Effector CD4-positive, alpha-beta T cell (primary cell): Measurements from ENCODE around the gene CCDC97.
A peak's percentile ranks its signal among the peaks of the same experiment; 100 is the strongest.
"Not testable (repeated sequence)": the region's sequence is repeated elsewhere in the genome, so short reads cannot be mapped to it uniquely, and the experiment has no call there.

Experiments used
- DNase-seq: peaks from one replicate; pipeline ENCODE4 v3.0.0-alpha.2; 2020
- total RNA-seq: gene quantifications from one replicate; lab custom pipeline; 2026; lab: John Stamatoyannopoulos, UW

Gene CCDC97
- 22.7 reads per million, percentile 49 among the genes with 10 or more reads in this experiment for total RNA-seq

DNA sequence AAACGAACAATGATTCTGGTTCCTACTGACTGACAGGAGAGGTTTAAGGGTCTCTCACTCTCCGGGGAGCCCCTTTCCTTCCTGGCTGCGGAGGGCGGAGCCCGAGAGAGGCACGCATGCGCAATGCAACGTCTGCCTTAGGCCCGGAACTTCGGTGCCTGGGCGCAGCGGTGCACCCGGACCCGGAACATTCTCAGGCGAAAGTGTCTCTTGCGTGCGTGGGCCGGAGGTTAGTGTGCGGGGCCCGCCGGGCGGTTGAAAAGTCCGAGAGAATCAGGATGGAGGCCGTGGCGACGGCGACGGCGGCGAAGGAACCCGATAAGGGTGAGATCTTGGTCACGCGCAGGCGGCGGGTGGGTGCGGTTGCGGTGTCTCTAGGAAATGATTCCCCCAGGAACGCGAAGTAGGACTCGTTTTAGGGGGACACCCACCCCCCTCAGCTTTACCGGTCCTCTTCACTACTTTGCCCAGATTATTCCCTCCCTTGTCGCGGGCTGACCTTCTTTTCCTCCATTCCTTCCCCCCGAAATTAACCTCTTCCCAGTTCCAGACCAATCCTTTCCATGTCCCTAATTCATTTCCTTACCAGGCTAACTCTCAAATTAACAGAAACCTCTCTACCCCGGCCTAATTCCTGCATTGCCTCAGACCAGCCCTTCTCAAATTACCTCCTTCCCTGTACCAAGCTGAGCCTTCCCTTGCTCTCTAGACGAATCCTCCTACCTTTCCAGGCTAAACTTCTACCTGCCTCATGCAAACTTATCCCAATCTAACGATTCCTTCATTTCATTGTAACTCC lies at the start of gene CCDC97:
Gene CCDC97, plus strand, starts transcription at position 140 of the 799 bp plus-strand sequence. Its CDS starts 139 bp downstream, at position 279.
- DNase-seq: peak; percentile 83

DNA sequence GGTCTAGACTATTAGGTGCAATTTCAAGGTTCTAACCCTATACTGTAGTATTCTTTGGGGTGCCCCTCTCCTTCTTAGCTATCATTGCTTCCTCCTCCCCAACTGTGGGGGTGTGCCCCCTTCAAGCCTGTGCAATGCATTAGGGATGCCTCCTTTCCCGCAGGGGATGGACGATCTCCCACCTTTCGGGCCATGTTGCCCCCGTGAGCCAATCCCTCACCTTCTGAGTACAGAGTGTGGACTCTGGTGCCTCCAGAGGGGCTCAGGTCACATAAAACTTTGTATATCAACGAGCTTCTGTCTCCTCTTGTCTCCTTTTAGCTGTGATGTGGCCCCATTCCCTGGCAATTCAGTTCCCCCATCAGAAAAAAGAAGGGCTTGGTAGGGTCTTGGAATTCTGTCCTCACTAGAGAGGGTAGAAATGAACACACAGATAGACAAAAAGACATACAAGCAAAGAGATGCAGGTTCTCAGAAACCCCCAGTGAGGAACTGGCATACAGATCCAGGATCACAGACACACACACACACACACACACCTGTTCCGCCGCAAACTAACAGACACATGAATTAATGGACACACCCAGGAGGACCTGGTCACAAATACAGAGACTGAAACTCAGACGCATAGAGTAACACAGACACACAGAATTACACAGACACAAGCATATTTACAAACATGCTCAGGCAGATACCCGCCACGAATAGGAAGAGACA lies 48.3 kb upstream of the CCDC97 start:
- DNase-seq: peak; percentile 15

DNA sequence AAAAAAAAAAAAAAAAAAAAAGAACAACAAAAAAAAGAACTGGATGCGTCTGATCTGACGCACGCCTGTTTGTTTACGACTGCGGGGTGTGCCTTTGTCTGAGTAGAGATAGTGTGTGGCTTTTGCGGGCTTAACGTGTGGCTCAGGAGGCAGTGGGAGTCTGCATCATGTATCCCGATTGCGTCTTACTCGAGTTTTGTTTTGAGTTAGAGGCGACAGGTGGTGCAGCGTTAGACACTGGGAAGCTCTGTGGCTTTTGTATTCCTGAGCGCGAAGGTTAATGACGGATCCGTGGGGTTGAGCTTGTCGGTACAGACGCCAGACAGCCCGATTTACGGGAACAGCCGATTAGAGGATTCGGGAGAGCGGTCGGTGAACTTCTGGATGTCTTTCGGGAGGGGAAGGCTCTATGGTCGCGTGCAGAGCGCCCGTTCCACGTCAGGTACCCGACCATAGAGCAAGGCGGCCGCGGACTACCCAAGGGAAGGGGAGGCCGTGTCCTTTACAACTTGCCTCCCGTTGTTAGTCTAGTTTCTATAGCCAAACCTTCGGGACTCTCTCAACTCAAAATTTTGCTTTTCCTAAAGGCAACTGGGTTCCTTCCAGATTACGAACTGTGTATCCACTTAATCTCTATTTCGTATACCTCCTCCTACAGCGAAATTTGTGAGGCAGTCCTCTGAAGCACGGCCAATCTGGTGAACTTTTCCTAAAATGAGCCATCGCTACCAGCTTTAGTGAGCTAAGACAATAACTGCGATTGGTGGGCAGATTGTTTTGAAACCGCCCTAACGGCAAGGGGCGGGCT lies 46.7 kb upstream of the CCDC97 start:
- DNase-seq: peak; percentile 89

DNA sequence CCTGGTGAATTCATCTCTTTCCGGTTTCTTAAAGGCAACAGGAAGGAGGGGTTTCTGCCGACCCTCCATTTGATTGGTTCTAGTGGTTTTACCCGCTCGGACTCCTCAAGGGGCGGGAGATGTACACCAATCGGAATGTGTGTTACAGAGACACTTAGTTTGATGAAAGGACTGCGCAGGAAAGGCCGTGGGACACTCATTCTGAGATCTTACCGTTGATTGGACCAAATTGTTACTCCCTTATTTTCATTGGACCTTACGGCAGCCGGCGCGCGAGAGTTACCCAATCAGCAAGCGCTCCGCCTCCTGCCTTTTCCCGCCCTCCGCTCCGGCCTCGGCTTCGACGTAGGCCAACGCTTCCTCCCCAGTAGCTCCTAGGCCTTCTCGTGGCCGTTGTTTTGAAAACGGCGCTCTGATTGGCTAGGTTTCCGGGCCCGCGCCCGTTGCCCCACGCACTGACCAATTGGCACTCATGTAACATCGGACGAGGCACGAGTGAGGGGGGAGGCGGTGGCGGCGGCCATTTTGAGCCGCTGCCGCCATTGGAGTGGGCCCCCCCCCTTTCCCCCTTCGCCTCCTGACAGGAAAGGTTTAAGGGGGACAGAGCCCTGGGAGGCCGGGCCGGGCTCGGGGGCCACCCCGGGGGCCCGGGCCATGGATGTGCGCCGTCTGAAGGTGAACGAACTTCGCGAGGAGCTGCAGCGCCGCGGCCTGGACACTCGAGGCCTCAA lies 46.0 kb upstream of the CCDC97 start, which contains the start of gene HNRNPUL1:
Gene HNRNPUL1, plus strand, starts transcription at position 523 of the 731 bp plus-strand sequence. Its CDS starts 132 bp downstream, at position 655.
- DNase-seq: peak; percentile 100

DNA sequence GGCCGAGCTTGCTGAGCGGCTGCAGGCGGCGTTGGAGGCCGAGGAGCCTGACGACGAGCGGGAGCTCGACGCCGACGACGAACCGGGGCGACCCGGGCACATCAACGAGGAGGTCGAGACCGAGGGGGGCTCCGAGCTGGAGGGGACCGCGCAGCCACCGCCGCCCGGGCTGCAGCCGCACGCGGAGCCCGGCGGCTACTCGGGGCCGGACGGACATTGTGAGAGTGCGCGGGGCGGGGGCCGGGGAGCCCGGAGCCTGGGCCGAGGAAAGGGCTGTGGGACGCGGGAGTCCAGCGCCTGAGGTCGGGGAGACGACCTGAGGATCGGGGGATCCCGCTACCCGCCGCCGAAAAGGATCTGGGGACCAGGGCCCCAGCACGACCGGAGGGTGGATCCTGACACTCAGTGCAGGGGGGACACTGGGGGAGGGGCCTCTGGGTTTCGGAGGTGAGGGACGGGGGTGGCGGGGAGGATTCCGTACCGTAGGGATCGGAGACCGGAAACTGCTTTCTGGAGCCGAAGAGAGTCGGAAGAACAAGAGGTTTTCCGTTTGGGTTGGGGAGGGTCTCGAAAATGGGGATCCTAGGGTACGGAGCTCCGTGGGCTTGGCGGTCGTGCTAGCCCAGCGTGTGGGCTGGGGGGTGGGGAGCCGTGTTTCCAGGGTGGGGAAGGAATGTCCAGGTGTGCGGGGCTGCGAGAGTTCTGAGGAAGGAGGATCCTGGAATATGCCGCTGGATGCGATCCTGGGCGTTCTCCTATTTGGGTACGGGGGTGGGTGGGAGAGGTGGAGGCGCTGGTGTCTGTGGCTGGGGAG lies 45.2 kb upstream of the CCDC97 start:
- peak; percentile 33 for DNase-seq

DNA sequence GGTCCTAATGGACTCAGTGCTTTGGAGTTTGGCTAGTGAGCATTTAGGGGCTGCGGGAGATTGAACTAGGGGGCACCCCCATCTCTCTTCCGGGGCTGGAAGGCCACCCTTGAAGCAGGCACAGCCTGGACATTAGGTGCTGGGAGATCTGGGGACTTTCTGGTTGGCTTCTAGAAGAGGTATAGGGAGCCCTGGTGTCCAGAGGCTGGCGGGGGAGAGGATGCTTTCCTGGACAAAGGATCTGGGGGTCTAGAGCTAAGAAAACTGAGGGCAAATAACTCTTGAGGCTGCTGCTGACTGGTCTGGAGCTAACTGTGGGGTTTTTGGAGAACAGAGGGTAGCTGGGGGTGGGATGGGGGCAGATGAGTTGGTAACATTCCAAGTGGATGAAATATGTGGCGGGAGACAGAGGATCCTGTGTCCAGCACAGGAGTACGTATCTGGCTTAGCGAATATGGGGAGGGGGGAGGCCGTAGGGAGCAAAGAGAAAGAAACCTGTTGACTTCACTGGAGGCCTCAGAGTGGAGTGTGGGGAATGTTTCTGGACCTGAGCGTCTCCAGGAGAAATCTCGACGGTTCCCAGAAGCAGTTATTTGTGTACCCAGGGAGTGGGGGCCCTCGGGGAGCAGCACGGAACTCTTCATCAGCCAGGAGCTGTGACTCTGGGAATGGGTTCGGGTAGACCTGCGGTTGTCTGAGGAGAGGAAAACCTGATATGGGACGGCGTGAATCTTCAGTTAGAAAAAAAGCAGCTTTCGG lies 44.4 kb upstream of the CCDC97 start:
- no peak for DNase-seq

DNA sequence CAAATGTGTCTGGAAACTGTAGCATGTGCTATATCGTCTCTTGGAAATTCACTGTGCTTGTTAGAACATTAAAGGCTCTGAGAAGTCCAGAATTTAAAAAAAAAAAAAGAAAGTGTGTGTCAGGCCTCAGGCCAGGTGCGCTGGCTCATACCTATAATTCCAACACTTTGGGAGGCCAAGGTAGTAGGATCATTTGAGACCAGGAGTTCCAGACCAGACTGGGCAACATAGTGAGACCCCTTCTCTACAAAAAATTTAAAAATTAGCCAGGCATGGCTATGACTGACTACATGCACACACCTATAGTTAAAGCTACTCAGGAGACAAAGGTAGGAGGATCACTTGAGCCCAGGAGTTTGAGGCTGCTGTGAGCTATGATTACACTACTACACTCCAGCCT lies 40.9 kb upstream of the CCDC97 start:
- no peak for DNase-seq

DNA sequence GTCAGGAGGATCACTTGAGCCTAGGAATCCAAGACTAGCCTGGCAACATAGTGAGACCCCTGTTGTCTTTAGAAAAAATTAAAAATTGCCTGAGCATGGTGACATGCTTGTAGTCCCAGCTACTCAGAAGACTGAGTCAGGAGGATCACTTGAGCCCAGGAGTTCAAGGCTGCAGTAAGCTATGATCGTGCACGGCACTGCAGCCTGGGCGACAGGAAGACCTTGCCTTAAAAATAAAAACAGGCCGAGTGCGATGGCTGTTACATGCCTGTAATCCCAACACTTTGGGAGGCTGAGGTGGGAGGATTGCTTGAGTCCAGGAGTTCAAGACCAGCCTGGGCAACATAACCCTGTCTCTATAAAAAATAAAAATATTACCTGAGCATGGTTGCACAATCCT lies 40.4 kb upstream of the CCDC97 start:
- no peak for DNase-seq

DNA sequence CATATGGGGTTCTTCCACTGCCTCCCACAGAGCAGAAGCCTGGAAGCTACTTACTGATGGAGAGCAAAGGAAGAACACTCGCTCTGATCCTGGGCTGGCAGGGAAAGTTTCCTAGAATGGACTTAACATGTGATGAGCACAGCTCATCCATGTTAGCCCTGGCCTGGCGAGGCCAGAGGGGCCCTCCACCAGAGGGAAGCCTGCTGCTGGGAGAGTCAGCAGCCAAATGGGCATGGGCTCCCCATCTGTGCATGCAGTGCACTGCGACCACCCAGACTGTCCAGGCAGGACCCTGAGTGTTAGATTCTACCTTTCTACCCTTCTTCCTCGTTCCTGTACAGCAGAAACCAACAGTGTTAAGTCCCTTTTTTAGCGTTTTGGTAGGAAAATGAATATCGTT lies 36.9 kb upstream of the CCDC97 start:
- DNase-seq: no peak

DNA sequence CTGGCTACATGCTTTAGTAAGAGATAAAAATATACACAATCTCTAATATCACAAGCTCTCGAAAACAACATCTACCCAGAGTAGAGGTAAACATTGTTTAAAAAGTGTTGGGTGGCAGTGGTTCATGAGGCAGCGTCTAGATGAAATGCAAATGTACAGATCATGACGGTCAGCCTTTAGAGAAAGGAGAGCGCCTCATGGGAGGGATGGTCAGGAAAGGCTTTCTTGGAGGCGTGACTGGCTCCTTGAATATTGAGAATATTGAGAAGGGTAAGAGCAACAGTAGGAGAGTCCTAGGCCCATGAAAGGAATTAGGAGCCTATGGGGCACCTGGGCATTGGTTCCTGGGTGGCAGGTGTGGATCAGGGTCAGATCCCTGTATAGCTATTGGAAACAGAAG lies 35.2 kb upstream of the CCDC97 start:
- DNase-seq: no peak

DNA sequence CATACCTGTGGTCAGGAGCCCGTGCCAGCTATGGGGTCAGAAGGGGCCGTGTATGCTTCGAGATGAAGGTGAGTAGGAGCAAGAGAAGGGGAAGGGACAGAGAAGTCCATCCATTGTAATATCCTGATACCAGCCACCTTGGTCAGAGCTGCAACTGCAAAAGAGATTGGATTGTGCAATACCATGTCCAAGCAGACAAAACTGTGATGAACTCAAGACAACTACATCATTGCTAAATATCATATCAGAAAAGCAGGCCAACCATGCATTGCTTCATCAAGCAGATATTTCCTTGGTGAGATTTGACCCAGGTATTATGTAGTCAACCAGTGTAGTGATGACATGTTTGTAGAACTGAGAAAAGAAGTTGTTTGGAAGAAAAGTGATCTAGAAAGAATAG lies 33.7 kb upstream of the CCDC97 start:
- no peak for DNase-seq

DNA sequence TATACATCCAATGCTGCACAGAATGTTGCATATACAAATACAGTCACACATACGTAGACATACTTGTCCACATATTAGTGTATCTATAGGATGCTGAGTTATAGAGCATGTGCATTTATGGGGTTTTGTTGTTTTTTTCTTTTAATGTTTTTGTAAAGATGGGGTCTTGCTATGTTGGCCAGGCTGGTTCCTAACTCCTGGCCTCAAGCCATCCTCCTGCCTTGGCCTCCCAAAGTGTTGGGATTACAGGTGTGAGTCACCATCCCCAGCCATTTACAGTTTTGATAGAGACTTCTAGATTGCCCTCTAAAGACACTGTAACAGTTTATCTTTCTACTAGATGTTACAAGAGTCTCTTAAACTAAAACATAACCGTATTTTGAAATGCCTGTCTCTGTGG lies 31.5 kb upstream of the CCDC97 start:
- DNase-seq: no peak

DNA sequence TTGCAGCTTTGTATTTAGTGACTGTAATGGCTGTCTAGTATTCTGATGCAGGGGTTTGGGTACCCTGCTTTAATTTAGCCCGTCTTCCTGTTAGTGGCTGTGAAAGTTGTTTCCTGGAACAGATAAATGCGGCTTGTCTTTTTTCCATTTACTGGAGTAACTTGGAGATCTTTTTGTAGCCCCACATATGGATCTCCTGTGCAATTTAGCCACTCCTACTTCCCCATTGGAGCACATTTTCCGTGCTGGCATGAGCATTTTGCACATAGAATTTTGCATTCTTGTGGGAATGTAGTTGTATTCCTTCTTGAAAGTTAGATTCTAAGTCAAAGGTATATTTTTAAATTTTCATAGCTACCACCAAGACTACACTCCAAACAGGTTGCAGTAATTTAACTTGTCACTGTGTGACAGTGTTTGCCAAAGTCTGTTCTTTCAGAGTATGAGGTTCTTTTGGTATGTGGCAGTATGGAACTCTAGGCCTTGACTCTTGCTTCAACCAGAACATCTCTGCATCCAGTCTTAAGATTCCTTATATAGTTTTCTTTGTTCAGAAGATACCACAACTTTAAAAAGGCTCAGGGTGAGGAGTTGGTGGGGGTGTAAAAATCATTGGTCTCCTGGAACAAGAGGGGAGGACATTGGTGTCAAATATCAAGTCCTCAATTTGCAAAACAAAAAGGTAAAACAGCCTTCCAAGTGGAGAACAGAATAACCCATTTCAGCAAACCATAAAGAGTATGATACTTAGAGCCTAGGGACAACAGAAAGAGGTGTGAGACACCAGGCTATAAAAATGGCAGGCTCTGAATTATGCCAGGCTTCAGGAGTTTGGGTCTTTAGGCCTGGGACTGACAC lies 21.1 kb upstream of the CCDC97 start:
- no peak for DNase-seq

DNA sequence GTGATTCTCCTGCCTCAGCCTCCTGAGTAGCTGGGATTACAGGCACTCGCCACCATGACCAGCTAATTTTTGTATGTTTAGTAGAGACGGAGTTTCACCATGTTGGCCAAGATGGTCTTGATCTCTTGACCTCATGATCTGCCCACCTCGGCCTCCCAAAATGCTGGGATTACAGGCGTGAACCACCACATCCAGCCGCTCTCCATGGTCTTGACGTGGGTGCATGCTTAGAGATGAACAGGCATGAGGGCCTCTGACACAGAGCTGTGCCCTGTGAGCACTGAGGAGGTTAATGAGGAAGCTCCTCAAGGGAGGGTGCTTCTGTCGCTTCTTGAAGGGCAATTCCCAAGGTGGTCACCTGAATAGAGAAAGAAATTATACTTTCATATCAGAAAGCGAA lies 20.2 kb upstream of the CCDC97 start:
- DNase-seq: not testable (repeated sequence)

DNA sequence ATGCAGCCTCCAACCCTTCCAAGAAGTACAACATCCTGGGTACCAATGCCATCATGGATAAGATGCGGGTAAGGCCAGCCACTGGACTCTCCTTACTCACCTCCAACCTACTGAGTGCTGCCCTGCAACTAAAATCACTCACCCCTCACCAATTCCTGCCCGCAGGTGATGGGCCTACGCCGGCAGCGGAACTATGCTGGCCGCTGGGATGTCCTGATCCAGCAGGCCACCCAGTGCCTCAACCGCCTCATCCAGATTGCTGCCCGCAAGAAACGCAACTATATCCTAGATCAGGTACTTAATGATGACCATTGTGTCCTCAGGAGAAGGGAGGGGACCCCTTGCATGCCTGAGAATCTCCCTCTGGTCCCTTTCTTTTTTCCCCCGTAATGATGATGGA lies 15.6 kb upstream of the CCDC97 start:
- no peak for DNase-seq

DNA sequence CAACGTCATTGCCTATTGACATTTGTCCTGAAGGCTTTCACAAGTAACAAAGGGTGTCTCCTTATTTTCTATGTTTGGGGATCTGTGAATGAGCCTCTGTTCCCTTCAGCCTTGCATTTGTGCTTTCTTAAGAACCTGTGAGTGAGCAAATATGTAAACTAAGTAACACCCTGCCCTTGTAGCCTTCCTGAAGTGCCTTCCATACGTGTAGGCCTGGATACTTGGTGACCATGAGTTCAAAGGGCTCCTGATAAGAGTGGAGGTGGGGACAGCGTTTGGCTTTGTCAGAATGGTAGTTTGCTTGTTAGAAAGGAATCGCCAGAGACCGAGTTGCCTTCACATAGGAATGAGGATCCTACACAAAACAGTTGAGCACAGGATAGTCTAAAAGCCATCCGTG lies 14.5 kb upstream of the CCDC97 start:
- no peak for DNase-seq

DNA sequence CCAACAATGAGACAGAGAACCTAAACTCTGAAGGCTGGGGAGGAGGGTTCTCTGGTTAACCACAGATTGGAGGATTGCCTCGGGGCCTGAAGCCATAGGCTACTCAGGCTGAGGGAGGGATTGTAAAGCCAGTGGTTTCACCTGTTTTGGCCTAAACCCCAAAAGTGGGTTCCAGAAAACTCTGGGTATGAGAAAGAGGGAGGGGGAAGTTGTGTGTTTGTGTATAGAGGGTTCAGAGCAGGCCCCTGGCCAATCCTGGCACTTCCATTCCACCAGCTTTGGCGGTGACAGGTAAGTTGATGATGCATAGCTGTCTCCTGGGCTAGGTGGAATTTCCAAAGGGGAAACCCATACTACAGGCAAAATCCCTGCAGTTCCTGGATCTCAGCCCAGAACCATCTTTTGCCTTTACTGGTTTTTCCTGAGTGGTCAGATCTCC lies 13.5 kb upstream of the CCDC97 start:
- DNase-seq: no peak

DNA sequence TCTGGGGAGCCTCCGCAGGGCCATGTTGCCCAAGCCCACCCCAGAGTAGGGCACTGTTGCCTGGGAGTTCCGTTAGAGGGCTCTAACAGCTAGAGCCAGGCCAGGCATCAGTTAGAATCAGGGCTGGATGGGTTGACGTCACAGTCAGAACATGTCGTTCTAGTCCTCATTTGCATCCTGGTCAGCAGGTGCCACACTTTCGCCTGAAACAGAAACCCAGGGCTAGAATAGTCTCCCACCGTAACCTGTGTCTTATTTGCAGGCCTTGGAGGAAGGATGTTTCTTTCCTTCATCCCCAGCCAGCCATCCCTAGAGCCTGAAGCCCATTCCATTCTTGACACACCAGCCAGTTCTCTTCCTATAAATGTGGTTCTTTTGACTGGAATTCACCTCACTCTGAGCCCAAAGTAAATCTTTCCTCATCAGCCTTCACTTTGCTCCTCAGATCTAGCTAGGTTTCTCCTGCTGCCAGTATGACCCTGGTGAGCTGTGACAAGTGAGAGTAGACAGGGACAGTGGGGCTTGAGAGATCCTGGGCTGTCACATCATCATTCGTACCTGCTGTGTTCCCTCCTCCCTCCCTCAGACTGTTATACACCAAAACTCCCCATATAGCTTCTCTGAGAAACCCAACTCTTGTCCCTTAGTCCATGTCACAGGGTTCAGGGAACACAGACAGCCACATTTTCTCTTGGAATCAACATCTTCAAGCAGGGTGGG lies 12.2 kb upstream of the CCDC97 start:
- DNase-seq: no peak
